Embryonic facial prominence (tissue), 1 donor: ENCODE data around the gene CALCOCO2.
"Not testable (repeated sequence)": the region's sequence is repeated elsewhere in the genome, so short reads cannot be mapped to it uniquely, and the experiment has no call there.

Source experiments
- DNase-seq: peaks from one replicate; pipeline ENCODE4 v3.0.0-alpha.2; 2016; ENCODE audit errors: extremely low spot score

The CALCOCO2 gene

GRCh38 chr17:48820936-48821335 is 9.9 kb upstream of the CALCOCO2 start:
- DNase-seq, result not testable (repeated sequence)

GRCh38 chr17:48825446-48826381 is 5.1 kb upstream of the CALCOCO2 start:
- DNase-seq, result no peak

GRCh38 chr17:48831549-48831883 is 681 bp downstream of the CALCOCO2 start:
- DNase-seq, result no peak

- DNase-seq, result no peak
Measured at GRCh38 chr17:48834973-48835372, 4.1 kb downstream of the CALCOCO2 start.

- no peak for DNase-seq
Measured at GRCh38 chr17:48835971-48836370, 5.1 kb downstream of the CALCOCO2 start.

GRCh38 chr17:48837458-48837857 is 6.6 kb downstream of the CALCOCO2 start:
- DNase-seq, result not testable (repeated sequence)

- no peak for DNase-seq
Measured at GRCh38 chr17:48840441-48840840, 9.6 kb downstream of the CALCOCO2 start.

- no peak for DNase-seq
Measured at GRCh38 chr17:48841395-48841831, 10.6 kb downstream of the CALCOCO2 start.

GRCh38 chr17:48842746-48843145 is 11.9 kb downstream of the CALCOCO2 start:
- DNase-seq, result no peak

GRCh38 chr17:48843187-48843900 is 12.5 kb downstream of the CALCOCO2 start:
- no peak for DNase-seq

- no peak for DNase-seq
Measured at GRCh38 chr17:48850792-48851323, 20.0 kb downstream of the CALCOCO2 start.

- no peak for DNase-seq
Measured at GRCh38 chr17:48854774-48855476, 24.1 kb downstream of the CALCOCO2 start.

GRCh38 chr17:48856122-48856821 is 25.4 kb downstream of the CALCOCO2 start:
- no peak for DNase-seq

GRCh38 chr17:48860034-48860433 is 29.2 kb downstream of the CALCOCO2 start:
- DNase-seq, result no peak

GRCh38 chr17:48860456-48860855 is 29.6 kb downstream of the CALCOCO2 start:
- no peak for DNase-seq

GRCh38 chr17:48868916-48869500 is 38.2 kb downstream of the CALCOCO2 start:
- no peak for DNase-seq

- no peak for DNase-seq
Measured at GRCh38 chr17:48869821-48870318, 39.0 kb downstream of the CALCOCO2 start.

- DNase-seq, result no peak
Measured at GRCh38 chr17:48871035-48871550, 40.3 kb downstream of the CALCOCO2 start.

- no peak for DNase-seq
Measured at GRCh38 chr17:48871551-48872351, 40.9 kb downstream of the CALCOCO2 start.

GRCh38 chr17:48872409-48872808 is 41.6 kb downstream of the CALCOCO2 start:
- DNase-seq, result not testable (repeated sequence)
